PFSK-1 (cell line): ENCODE results near the gene CPA1.

Source experiments
- FOXP2 ChIP-seq: optimal IDR thresholded peaks from 2 replicates; pipeline ENCODE3; 2011; ENCODE audit warnings: borderline replicate concordance, control low read depth, inconsistent platforms; ENCODE audit not compliant: insufficient read depth; ENCODE audit errors: extremely low read length, extremely low read depth
- POLR2AphosphoS5 ChIP-seq: IDR thresholded peaks from 2 replicates; pipeline ENCODE4 v1.6.1; 2012; ENCODE audit warnings: low read depth, mild to moderate bottlenecking, control low read depth, low read length, moderate library complexity
- REST ChIP-seq, 2 experiments: IDR thresholded peaks; 2 replicates each; pipeline versions ENCODE4 v1.6.1 to v1.8.0; 2011 to 2012; ENCODE audit warnings: low read depth in 2 of 2, low read length in 2 of 2, control low read depth in 1 of 2, inconsistent platforms in 1 of 2, mild to moderate bottlenecking in 1 of 2, moderate library complexity in 1 of 2; ENCODE audit not compliant: insufficient read depth in 1 of 2
- SIN3A ChIP-seq: IDR thresholded peaks from 2 replicates; pipeline ENCODE4 v1.6.1; 2012; ENCODE audit warnings: mild to moderate bottlenecking, low read length, moderate library complexity, borderline replicate concordance; ENCODE audit not compliant: insufficient read depth
- TAF1 ChIP-seq: IDR thresholded peaks from 2 replicates; pipeline ENCODE4 v1.6.1; 2012; ENCODE audit warnings: low read length, control low read depth, borderline replicate concordance; ENCODE audit not compliant: insufficient read depth

GRCh38 chr7:130364451-130364850, 15.8 kb upstream of the CPA1 start:
- TF ChIP-seq POLR2AphosphoS5 (no peak), REST (IDR thresholded peaks at IDR 0.05; ENCODE audit: insufficient read depth in 1 of 2, low read depth in 2 of 2, low read length in 2 of 2) (no peak), TAF1 (no peak), SIN3A (no peak), FOXP2 (no peak)
